ENCODE results near the gene CNTLN.
"Not testable (repeated sequence)": the region's sequence is repeated elsewhere in the genome, so short reads cannot be mapped to it uniquely, and the experiment has no call there.

CNTLN gene

GRCh38 chr9:17422994-17423680, 288.3 kb downstream of the CNTLN start:
- DNase-seq: no peak

- DNase-seq: no peak
Measured at GRCh38 chr9:17423681-17424011, 288.8 kb downstream of the CNTLN start.

GRCh38 chr9:17425384-17425783, 290.5 kb downstream of the CNTLN start:
- DNase-seq: no peak

- no peak for DNase-seq
Measured at GRCh38 chr9:17433526-17433925, 298.7 kb downstream of the CNTLN start.

- no peak for DNase-seq
Measured at GRCh38 chr9:17436854-17437253, 302.0 kb downstream of the CNTLN start.

GRCh38 chr9:17437813-17438212, 303.0 kb downstream of the CNTLN start:
- no peak for DNase-seq

GRCh38 chr9:17445126-17445525, 310.3 kb downstream of the CNTLN start:
- not testable (repeated sequence) for DNase-seq

GRCh38 chr9:17453751-17454150, 318.9 kb downstream of the CNTLN start:
- no peak for DNase-seq

GRCh38 chr9:17462869-17463464, 328.1 kb downstream of the CNTLN start:
- DNase-seq: peak; percentile 48

GRCh38 chr9:17470036-17470813, 335.4 kb downstream of the CNTLN start:
- no peak for DNase-seq

- no peak for DNase-seq
Measured at GRCh38 chr9:17472126-17472525, 337.3 kb downstream of the CNTLN start.

GRCh38 chr9:17476401-17476800, 341.6 kb downstream of the CNTLN start:
- no peak for DNase-seq

- DNase-seq: no peak
Measured at GRCh38 chr9:17477816-17478215, 343.0 kb downstream of the CNTLN start.

- no peak for DNase-seq
Measured at GRCh38 chr9:17480966-17481365, 346.1 kb downstream of the CNTLN start.

- no peak for DNase-seq
Measured at GRCh38 chr9:17481565-17481964, 346.7 kb downstream of the CNTLN start.

GRCh38 chr9:17484906-17485305, 350.1 kb downstream of the CNTLN start:
- DNase-seq: no peak

- no peak for DNase-seq
Measured at GRCh38 chr9:17486396-17486795, 351.6 kb downstream of the CNTLN start.

- no peak for DNase-seq
Measured at GRCh38 chr9:17487467-17487866, 352.6 kb downstream of the CNTLN start.

- no peak for DNase-seq
Measured at GRCh38 chr9:17488662-17489061, 353.8 kb downstream of the CNTLN start.

- DNase-seq: no peak
Measured at GRCh38 chr9:17490110-17490509, 355.3 kb downstream of the CNTLN start.

- no peak for DNase-seq
Measured at GRCh38 chr9:17491780-17492179, 356.9 kb downstream of the CNTLN start.

- no peak for DNase-seq
Measured at GRCh38 chr9:17503196-17503595, 368.4 kb downstream of the CNTLN start.

- DNase-seq: no peak
Measured at GRCh38 chr9:17509151-17509550, 374.3 kb downstream of the CNTLN start.

GRCh38 chr9:17509701-17510100, 374.9 kb downstream of the CNTLN start:
- no peak for DNase-seq
